K562 (cell line): ENCODE measurements around the gene TRIM33. TPM values are rescaled to one million over a fixed set of nuclear protein-coding genes. Genes with fewer than 3 reads are reported as not detected.
A peak's percentile ranks its signal among the peaks of the same experiment; 100 is the strongest.

Experiments
- CC2D1A ChIP-seq: fragments of 450-650 bp; IDR thresholded peaks from 2 replicates; pipeline ENCODE4 v1.6.1; 2017; ENCODE audit warnings: mild to moderate bottlenecking
- ETV1 ChIP-seq: fragments of 450-650 bp; conservative IDR thresholded peaks from 2 replicates; pipeline ENCODE4 v1.6.1; 2016; ENCODE audit warnings: missing genetic modification characterization, control low read depth, low read depth, missing compliant biosample characterization
- FOXJ2 ChIP-seq: fragments of 200-800 bp; sonication (Bioruptor generic); IDR thresholded peaks from 2 replicates; pipeline ENCODE4 v1.6.1; 2016; ENCODE audit warnings: missing genetic modification characterization, missing compliant biosample characterization
- HNRNPUL1 ChIP-seq: fragments of 200-400 bp; formaldehyde crosslinking; IDR thresholded peaks from 2 replicates; pipeline ENCODE4 v1.6.1; 2017; ENCODE audit warnings: low read length
- MED1 ChIP-seq: sonication (generic); formaldehyde crosslinking; IDR thresholded peaks from 2 replicates; pipeline ENCODE4 v1.8.1; 2023; ENCODE audit warnings: missing genetic modification reagents, borderline replicate concordance
- MGA ChIP-seq: fragments of 450-650 bp; IDR thresholded peaks from 2 replicates; pipeline ENCODE4 v1.6.1; 2016; ENCODE audit warnings: mild to moderate bottlenecking, moderate library complexity
- MTF1 ChIP-seq: fragments of 250-450 bp; sonication (Bioruptor Pico); IDR thresholded peaks from 2 replicates; pipeline ENCODE4 v1.9.0; 2021; ENCODE audit warnings: moderate library complexity, mild to moderate bottlenecking, inconsistent platforms, borderline replicate concordance
- RAD51 ChIP-seq: fragments of 450-650 bp; IDR thresholded peaks from 2 replicates; pipeline ENCODE4 v1.7.1; 2016; ENCODE audit warnings: low read depth, mild to moderate bottlenecking, borderline replicate concordance
- TEAD4 ChIP-seq, 2 experiments: sonication (generic) in 1 of 2; formaldehyde crosslinking in 1 of 2; IDR thresholded peaks; 2 replicates each; pipeline versions ENCODE4 v1.6.1 to v1.8.0; 2012 to 2022; ENCODE audit warnings: borderline replicate concordance in 1 of 2, inconsistent platforms in 1 of 2, low read length in 1 of 2, mild to moderate bottlenecking in 1 of 2, missing genetic modification reagents in 1 of 2
- TFAP4 ChIP-seq: sonication (generic); formaldehyde crosslinking; IDR thresholded peaks from 2 replicates; pipeline ENCODE4 v1.8.0; 2022; ENCODE audit warnings: missing genetic modification reagents, mild to moderate bottlenecking, moderate library complexity, borderline replicate concordance
- ZNF124 ChIP-seq: sonication (generic); formaldehyde crosslinking; IDR thresholded peaks from 2 replicates; pipeline ENCODE4 v1.8.1; 2022; ENCODE audit warnings: missing genetic modification reagents
- ZNF239 ChIP-seq: fragments of 250-450 bp; sonication (Bioruptor Pico); IDR thresholded peaks from 2 replicates; pipeline ENCODE4 v1.4.0; 2020; ENCODE audit warnings: mild to moderate bottlenecking
- ZNF280B ChIP-seq: fragments of 250-450 bp; sonication (Bioruptor Pico); IDR thresholded peaks from 2 replicates; pipeline ENCODE4 v1.5.1; 2021; ENCODE audit warnings: mild to moderate bottlenecking
- ZNF655 ChIP-seq: fragments of 250-450 bp; sonication (Bioruptor Pico); IDR thresholded peaks from 2 replicates; pipeline ENCODE4 v1.5.0; 2021
- polyA plus RNA-seq, 8 experiments: library from polyadenylated mRNA; depleted of rRNA in 4 of 8; stranded (reverse) in 5 of 8; unstranded in 3 of 8; fragments of >200 nt; fragmentation: Nextera tagmentation in 2 of 8; fragmentation: Illumina TruSeq in 1 of 8; extraction: Ambion mirVana in 2 of 8; extraction: Trizol in 1 of 8; gene quantifications; 2 replicates each; pipeline versions ENCODE4 v1.2.1 to v1.2.3, GENCODE V29; 2011 to 2014; ENCODE audit warnings: inconsistent platforms in 1 of 8, missing spikeins in 1 of 8
- total RNA-seq, 7 experiments: library from RNA; depleted of rRNA in 6 of 7; stranded (reverse); fragments of >200 nt in 6 of 7; fragmentation: Illumina TruSeq in 2 of 7; extraction: Trizol in 2 of 7; gene quantifications; 2 replicates each; pipeline versions ENCODE4 v1.2.1 to v1.2.3, GENCODE V29; 2011 to 2021; ENCODE audit warnings: low replicate concordance in 1 of 7

TRIM33 gene
- total and polyA plus RNA-seq, 9 of the 15 experiments (the other 6 are each of a cell fraction or from before 2014, with no cell fraction given), result 9.3 to 58.4 (median 40.2) TPM

GRCh38 chr1:114524944-114525343, 13.9 kb upstream of the TRIM33 start (continued):
- TF ChIP-seq TFAP4 (CRISPR knock-in tag) (no peak), MED1 (CRISPR knock-in tag) (no peak), FOXJ2 (tag) (no peak), MTF1 (CRISPR knock-in tag) (no peak), CC2D1A (no peak), ZNF280B (CRISPR knock-in tag) (no peak), HNRNPUL1 (no peak), ETV1 (tag) (no peak), ZNF655 (CRISPR knock-in tag) (no peak), MGA (no peak), RAD51 (peak; percentile 94), ZNF124 (CRISPR knock-in tag) (no peak), TEAD4 (IDR thresholded peaks at IDR 0.05; ENCODE audit: low read length) (no peak), TEAD4 (CRISPR knock-in tag; IDR thresholded peaks at IDR 0.05; ENCODE audit: borderline replicate concordance) (no peak), ZNF239 (CRISPR knock-in tag) (no peak)
